Thyroid gland (tissue), 4 donors: ENCODE measurements around the gene ABCA12. TPM values are rescaled to one million over a fixed set of nuclear protein-coding genes. Genes with fewer than 3 reads are reported as not detected.
"Not testable (repeated sequence)": the region's sequence is repeated elsewhere in the genome, so short reads cannot be mapped to it uniquely, and the experiment has no call there.

Experiments used
- DNase-seq, 2 donors: peaks; one replicate each; pipeline ENCODE4 v3.0.0-alpha.2; 2019
- H3K27ac ChIP-seq, 3 donors: fragments of 200-600 bp; sonication (generic); 1 replicate in 2 of 3; 2 replicates in 1 of 3; pipeline ENCODE4 v1.5.1; 2016 to 2019; ENCODE audit warnings: mild to moderate bottlenecking in 1 of 3, moderate library complexity in 1 of 3
- H3K27me3 ChIP-seq: fragments of 200-600 bp; sonication (generic); one replicate; pipeline ENCODE4 v1.5.1; 2019
- H3K36me3 ChIP-seq, 2 donors: fragments of 200-600 bp; sonication (generic); one replicate each; pipeline ENCODE4 v1.5.1; 2016 to 2019
- H3K4me1 ChIP-seq, 2 donors: fragments of 200-600 bp; sonication (generic); one replicate each; pipeline ENCODE4 v1.5.1; 2017 to 2019
- H3K4me3 ChIP-seq, 3 donors: fragments of 200-600 bp; sonication (generic); replicated peaks in 1 of 3; 1 replicate in 2 of 3; 2 replicates in 1 of 3; pipeline ENCODE4 v1.5.1; 2016; ENCODE audit warnings: mild to moderate bottlenecking in 1 of 3
- H3K9me3 ChIP-seq: fragments of 200-600 bp; sonication (generic); one replicate; pipeline ENCODE4 v1.5.1; 2017
- POLR2A ChIP-seq, 2 donors: fragments of 450-650 bp; IDR thresholded peaks; one replicate each; pipeline ENCODE4 v1.6.1; 2017; ENCODE audit warnings: antibody characterized with exemption in 2 of 2, mild to moderate bottlenecking in 2 of 2, moderate library complexity in 1 of 2
- WGBS, 2 donors: methylation state at CpG; one replicate each; pipeline ENCODE4 v1.1.5; 2017; 5-methylcytosine and 5-hydroxymethylcytosine counted together
- intact Hi-C: fragments of 100-400 bp; cut with DNase I; formaldehyde crosslinking; loops from one replicate; pipeline ENCODE4 v1.15.1; 2023
- total RNA-seq, 4 donors: library from RNA; depleted of rRNA; stranded (reverse); fragments of >200 nt; gene quantifications; one replicate each; pipeline ENCODE4 v1.2.3, GENCODE V29; 2016
- TF ChIP-seq, protein P1 (sequence below), 6 experiments: fragments of 200-600 bp in 3 of 6; fragments of 450-650 bp in 3 of 6; sonication (generic) in 3 of 6; IDR thresholded peaks; one replicate each; pipeline ENCODE4 v1.5.1; 2016 to 2019; ENCODE audit warnings: antibody characterized with exemption in 6 of 6, mild to moderate bottlenecking in 2 of 6, inconsistent platforms in 1 of 6, moderate library complexity in 1 of 6

ABCA12 gene
- total RNA-seq, 4 donors from 2014 or later, result not detected

DNA sequence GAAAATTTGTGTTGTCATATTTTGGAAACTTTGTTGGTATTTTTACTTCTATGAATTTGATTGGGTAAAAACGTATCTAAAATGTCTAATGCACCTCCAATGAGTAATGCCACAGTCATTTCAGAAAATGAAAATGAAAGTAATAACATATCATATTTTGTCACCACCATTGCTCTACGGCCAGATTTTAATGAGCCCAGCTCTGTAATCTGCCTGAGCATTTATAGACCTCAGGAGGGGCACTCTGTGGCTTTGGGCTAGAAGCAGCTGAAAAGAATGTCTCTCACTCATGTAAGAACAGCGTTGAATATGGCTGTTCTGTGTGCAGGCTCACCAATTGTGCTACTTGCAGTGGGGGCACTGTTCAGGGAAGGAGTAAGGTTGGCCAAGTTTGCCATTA is 32.7 kb upstream of the ABCA12 start:
- no peaks in the 10 kb centered on the region for H3K9me3 ChIP-seq
- H3K36me3 ChIP-seq, result no peaks in the 10 kb centered on the region
- DNase-seq, result no peak
- no peak for TF ChIP-seq POLR2A (IDR thresholded peaks at IDR 0.05)
- TF ChIP-seq, protein P1, sequence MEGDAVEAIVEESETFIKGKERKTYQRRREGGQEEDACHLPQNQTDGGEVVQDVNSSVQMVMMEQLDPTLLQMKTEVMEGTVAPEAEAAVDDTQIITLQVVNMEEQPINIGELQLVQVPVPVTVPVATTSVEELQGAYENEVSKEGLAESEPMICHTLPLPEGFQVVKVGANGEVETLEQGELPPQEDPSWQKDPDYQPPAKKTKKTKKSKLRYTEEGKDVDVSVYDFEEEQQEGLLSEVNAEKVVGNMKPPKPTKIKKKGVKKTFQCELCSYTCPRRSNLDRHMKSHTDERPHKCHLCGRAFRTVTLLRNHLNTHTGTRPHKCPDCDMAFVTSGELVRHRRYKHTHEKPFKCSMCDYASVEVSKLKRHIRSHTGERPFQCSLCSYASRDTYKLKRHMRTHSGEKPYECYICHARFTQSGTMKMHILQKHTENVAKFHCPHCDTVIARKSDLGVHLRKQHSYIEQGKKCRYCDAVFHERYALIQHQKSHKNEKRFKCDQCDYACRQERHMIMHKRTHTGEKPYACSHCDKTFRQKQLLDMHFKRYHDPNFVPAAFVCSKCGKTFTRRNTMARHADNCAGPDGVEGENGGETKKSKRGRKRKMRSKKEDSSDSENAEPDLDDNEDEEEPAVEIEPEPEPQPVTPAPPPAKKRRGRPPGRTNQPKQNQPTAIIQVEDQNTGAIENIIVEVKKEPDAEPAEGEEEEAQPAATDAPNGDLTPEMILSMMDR (IDR thresholded peaks at IDR 0.05), result no peak
- WGBS, 2 donors, result 63 to 77% methylated on average over 3 of the region's 3 CpGs
- H3K4me3 ChIP-seq, result no peak overlapping the region
- H3K27ac ChIP-seq, result no peak overlapping the region
- intact Hi-C loops, result no loop called here
- H3K4me1 ChIP-seq, result no peaks in the 10 kb centered on the region
- H3K27me3 ChIP-seq, result no peaks in the 10 kb centered on the region

DNA sequence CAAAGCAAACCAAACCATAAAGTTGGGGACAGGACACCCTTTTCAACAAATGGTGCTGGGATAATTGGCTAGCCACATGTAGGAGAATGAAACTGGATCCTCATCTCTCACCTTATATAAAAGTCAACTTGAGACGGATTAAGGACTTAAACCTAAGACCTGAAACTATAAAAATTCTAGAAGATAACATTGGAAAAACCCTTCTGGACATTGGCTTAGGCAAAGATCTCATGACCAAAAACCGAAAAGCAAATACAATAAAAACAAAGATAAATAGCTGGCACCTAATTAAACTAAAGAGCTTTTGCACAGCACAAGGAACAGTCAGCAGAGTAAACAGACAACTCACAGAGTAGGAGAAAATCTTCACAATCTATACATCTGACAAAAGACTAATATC is 28.1 kb upstream of the ABCA12 start:
- H3K9me3 ChIP-seq, H3K27ac ChIP-seq, H3K4me3 ChIP-seq, H3K4me1 ChIP-seq, intact Hi-C loops, H3K27me3 ChIP-seq, H3K36me3 ChIP-seq, DNase-seq: not testable (repeated sequence)
- WGBS, 2 donors, result 62 to 87% methylated on average over 2 of the region's 2 CpGs

DNA sequence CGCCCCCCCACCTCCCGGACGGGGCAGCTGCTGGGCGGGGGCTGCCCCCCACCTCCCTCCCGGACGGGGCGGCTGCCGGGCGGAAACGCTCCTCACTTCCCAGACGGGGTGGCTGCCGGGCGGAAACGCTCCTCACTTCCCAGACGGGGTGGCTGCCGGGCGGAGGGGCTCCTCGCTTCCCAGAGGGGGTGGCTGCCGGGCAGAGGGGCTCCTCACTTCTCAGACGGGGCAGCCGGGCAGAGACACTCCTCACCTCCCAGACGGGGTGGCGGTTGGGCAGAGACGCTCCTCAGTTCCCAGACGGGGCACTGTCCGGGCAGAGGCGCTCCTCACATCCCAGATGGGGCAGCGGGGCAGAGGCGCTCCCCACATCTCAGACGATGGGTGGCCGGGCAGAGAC is 24.9 kb upstream of the ABCA12 start:
- 93 to 95% methylated on average over 7 to 15 of the region's 31 CpGs for WGBS, 2 donors
- H3K27me3 ChIP-seq, DNase-seq, H3K27ac ChIP-seq, H3K9me3 ChIP-seq, intact Hi-C loops, H3K4me1 ChIP-seq, H3K4me3 ChIP-seq, H3K36me3 ChIP-seq: not testable (repeated sequence)

DNA sequence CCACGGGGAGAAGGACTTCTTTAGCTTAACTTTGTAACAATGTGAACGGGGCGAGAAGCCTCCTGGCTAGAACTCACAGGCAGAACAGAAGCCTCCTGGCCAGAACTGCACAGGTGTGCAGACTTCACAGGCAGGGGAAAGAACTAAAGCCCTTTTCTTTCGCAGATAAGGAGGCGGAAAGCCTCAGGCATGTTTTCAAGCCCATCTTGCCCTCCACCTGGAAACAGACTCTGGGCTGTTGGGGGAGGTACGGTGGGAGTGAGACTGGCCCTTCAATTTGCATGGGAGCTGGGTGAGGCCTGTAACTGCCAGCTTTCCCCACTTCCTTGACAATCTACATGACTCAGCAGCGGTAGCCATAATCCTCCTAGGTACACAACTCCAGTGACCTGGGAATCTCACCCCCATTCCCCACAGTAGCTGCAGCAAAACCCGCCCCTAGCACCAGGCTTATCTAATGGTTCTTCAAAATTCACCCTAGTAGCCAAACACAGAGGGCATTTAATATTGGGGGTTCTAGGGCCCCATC is 22.9 kb upstream of the ABCA12 start:
- Histone ChIP-seq H3K4me3 (no peak overlapping the region), H3K27me3 (no peaks in the 10 kb centered on the region), H3K4me1 (no peaks in the 10 kb centered on the region), H3K27ac (no peak overlapping the region), H3K36me3 (no peaks in the 10 kb centered on the region), H3K9me3 (no peaks in the 10 kb centered on the region)
- intact Hi-C loops, result no loop called here
- 89 to 91% methylated on average over 8 of the region's 8 CpGs for WGBS, 2 donors
- TF ChIP-seq POLR2A (IDR thresholded peaks at IDR 0.05), result no peak
- TF ChIP-seq, protein P1 (IDR thresholded peaks at IDR 0.05), result no peak
- DNase-seq, result no peak

DNA sequence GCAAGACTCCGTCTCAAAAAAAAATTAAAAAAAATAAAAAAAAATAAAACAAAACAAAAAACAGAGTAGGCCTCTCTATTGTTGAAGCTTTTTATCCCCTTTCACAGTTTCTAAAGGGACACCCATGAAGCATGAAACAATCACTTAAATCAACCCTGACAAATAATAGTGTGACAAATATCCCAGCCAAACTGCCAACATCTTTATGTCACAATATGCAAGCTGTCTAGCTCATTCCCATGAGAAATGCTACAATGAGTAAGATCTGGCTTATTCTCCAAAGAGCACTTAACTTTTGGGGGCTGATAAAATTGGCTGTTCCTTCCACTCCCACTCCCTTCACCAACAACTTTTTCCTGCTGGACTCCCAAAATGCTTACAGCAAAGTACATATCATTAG is 21.7 kb upstream of the ABCA12 start:
- no peak overlapping the region for H3K27ac ChIP-seq
- H3K4me1 ChIP-seq, result no peaks in the 10 kb centered on the region
- no peaks in the 10 kb centered on the region for H3K27me3 ChIP-seq
- no peaks in the 10 kb centered on the region for H3K36me3 ChIP-seq
- TF ChIP-seq, protein P1 (IDR thresholded peaks at IDR 0.05), result no peak
- no peak for TF ChIP-seq POLR2A (IDR thresholded peaks at IDR 0.05)
- DNase-seq, result no peak
- 90 to 100% methylated on average over 1 of the region's 1 CpG for WGBS, 2 donors
- intact Hi-C loops, result no loop called here
- no peaks in the 10 kb centered on the region for H3K9me3 ChIP-seq
- H3K4me3 ChIP-seq, result no peak overlapping the region

DNA sequence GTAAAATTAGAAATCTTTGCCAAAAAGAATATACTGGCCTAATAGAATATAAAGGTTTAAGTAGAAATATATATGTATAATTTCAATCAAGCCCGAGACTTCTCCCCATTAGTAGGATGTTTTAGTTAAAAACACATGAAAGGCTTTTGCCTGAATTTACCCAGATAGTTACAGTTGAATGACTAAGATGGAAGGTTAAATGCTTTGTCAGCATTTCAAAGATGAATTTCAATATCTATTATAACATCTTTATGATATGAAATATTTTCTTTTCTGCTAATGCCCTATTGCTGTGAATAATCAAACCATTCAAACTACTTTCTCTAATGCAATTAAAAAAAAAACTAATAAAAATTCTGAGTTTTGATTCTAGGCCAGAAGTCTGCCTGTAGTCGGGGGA is 18.0 kb upstream of the ABCA12 start:
- DNase-seq, result no peak
- Histone ChIP-seq H3K27ac (no peak overlapping the region), H3K9me3 (no peaks in the 10 kb centered on the region), H3K36me3 (no peaks in the 10 kb centered on the region), H3K4me1 (no peaks in the 10 kb centered on the region), H3K4me3 (no peak overlapping the region), H3K27me3 (no peaks in the 10 kb centered on the region)
- intact Hi-C loops, result no loop called here
- TF ChIP-seq, protein P1 (IDR thresholded peaks at IDR 0.05), result no peak
- TF ChIP-seq POLR2A (IDR thresholded peaks at IDR 0.05), result no peak
- 83 to 90% methylated on average over 2 of the region's 2 CpGs for WGBS, 2 donors
